ENCODE data around the gene SQSTM1. TPM values are rescaled to one million over a fixed set of nuclear protein-coding genes. Genes with fewer than 3 reads are reported as not detected.

SQSTM1 gene
- total and polyA plus RNA-seq, 12 donors = 131 to 466 (median 387) TPM

- 91 to 93% methylated on average over 9 of the region's 9 CpGs for WGBS, 2 donors
- Histone ChIP-seq H3K36me3 (peaks cover 0 to 100% (median 73%) of the 10 kb centered on the region in 9 donors), H3K27ac (no peak overlapping the region), H3K9me3 (no peaks in the 10 kb centered on the region), H3K4me1 (peaks cover 0 to 46% (median 0%) of the 10 kb centered on the region in 9 donors), H3K27me3 (no peaks in the 10 kb centered on the region), H3K4me3 (no peak overlapping the region)
- DNase-seq = no peak
- ATAC-seq = no peak
- intact Hi-C loops (cut with DNase I) = no loop called here
- TF ChIP-seq CTCF (IDR thresholded peaks at IDR 0.05) = no peak
Observed at GRCh38 chr5:179773686-179774040, 47.0 kb upstream of the SQSTM1 start.

- no peak overlapping the region for H3K27ac ChIP-seq
Observed at GRCh38 chr5:179774442-179774841, 46.3 kb upstream of the SQSTM1 start.

GRCh38 chr5:179776411-179776938 is 44.2 kb upstream of the SQSTM1 start:
- intact Hi-C loops (cut with DNase I) = no loop called here
- no peak overlapping the region for H3K4me3 ChIP-seq
- H3K36me3 ChIP-seq = peaks cover 0 to 99% (median 47%) of the 10 kb centered on the region in 9 donors
- 91 to 95% methylated on average over 11 of the region's 11 CpGs for WGBS, 2 donors
- no peaks in the 10 kb centered on the region for H3K27me3 ChIP-seq
- ATAC-seq (peak in 2 of 8 donors; percentile 13 to 35), DNase-seq (no peak)
- H3K9me3 ChIP-seq = no peaks in the 10 kb centered on the region
- H3K4me1 ChIP-seq = peaks cover 0 to 63% (median 0%) of the 10 kb centered on the region in 9 donors
- H3K27ac ChIP-seq = peak overlapping the region in 1 of 10 donors; percentile 1
- TF ChIP-seq CTCF (IDR thresholded peaks at IDR 0.05) = no peak

More at GRCh38 chr5:179774442-179774841, 46.3 kb upstream of the SQSTM1 start:
- H3K27me3 ChIP-seq = no peaks in the 10 kb centered on the region
- peaks cover 0 to 46% (median 0%) of the 10 kb centered on the region in 9 donors for H3K4me1 ChIP-seq
- no peak overlapping the region for H3K4me3 ChIP-seq
- no peak for TF ChIP-seq CTCF (IDR thresholded peaks at IDR 0.05)
- ATAC-seq = peak in 2 of 8 donors; percentile 23 to 43
- no peak for DNase-seq
- H3K9me3 ChIP-seq = no peaks in the 10 kb centered on the region
- intact Hi-C loops (cut with DNase I) = no loop called here
- peaks cover 0 to 100% (median 68%) of the 10 kb centered on the region in 9 donors for H3K36me3 ChIP-seq
- WGBS, 2 donors = 96 to 97% methylated on average over 12 of the region's 12 CpGs

GRCh38 chr5:179777456-179777855 is 43.2 kb upstream of the SQSTM1 start:
- no peak overlapping the region for H3K4me3 ChIP-seq
- peaks cover 0 to 92% (median 38%) of the 10 kb centered on the region in 9 donors for H3K36me3 ChIP-seq
- intact Hi-C loops (cut with DNase I) = no loop called here
- TF ChIP-seq CTCF (IDR thresholded peaks at IDR 0.05) = no peak
- peak overlapping the region in 1 of 10 donors; percentile 45 for H3K27ac ChIP-seq
- ATAC-seq (no peak), DNase-seq (no peak)
- no peaks in the 10 kb centered on the region for H3K9me3 ChIP-seq
- WGBS, 2 donors = 87 to 92% methylated on average over 10 of the region's 10 CpGs
- H3K27me3 ChIP-seq = no peaks in the 10 kb centered on the region
- H3K4me1 ChIP-seq = peaks cover 0 to 70% (median 0%) of the 10 kb centered on the region in 9 donors
